Measurements from ENCODE around the gene NELL2. TPM values are rescaled to one million over a fixed set of nuclear protein-coding genes. Genes with fewer than 3 reads are reported as not detected.

Gene NELL2
- total and polyA plus RNA-seq, 10 of the 15 experiments (the other 5 are each of a cell fraction or from before 2014, with no cell fraction given): 0.27 to 2.3 (median 0.76) TPM

GRCh38 chr12:44765796-44766195, 110.3 kb downstream of the NELL2 start:
- intact Hi-C loops (cut with micrococcal nuclease; ENCODE audit: unreplicated experiment) (no loop called here), in situ Hi-C loops (cut with MboI) (no loop called here)
- DNase-seq (ENCODE audit: low read depth, low spot score): no peak
- 53% methylated on average over 3 of the region's 3 CpGs for WGBS (ENCODE audit: insufficient coverage, insufficient replicate concordance, low lambda C conversion rate, missing lambda C conversion rate)
- Histone ChIP-seq H3K79me2 (ENCODE audit: control insufficient read depth, insufficient read depth, low read length) (no peaks in the 10 kb centered on the region), H3K27ac (ENCODE audit: control insufficient read depth, insufficient read depth) (no peak overlapping the region), H4K20me1 (ENCODE audit: control insufficient read depth, insufficient read depth) (no peaks in the 10 kb centered on the region), H3K36me3 (ENCODE audit: control insufficient read depth in 2 of 2, insufficient read depth in 2 of 2, low read length in 1 of 2) (no peaks in the 10 kb centered on the region), H3K4me3 (no peak overlapping the region), H3K4me1 (ENCODE audit: control insufficient read depth, insufficient read depth, low read length) (no peaks in the 10 kb centered on the region), H3K9ac (ENCODE audit: control insufficient read depth, insufficient read depth, low read length) (no peak overlapping the region), H2AFZ (ENCODE audit: control insufficient read depth, low read depth, low read length) (no peak overlapping the region), H3K27me3 (replicated peaks in 1 of 2; ENCODE audit: control insufficient read depth in 2 of 2, insufficient read depth in 2 of 2, low read length in 1 of 2) (no peaks in the 10 kb centered on the region), H3K9me3 (replicated peaks; ENCODE audit: control insufficient read depth, insufficient read depth, low read length) (no peaks in the 10 kb centered on the region), H3K4me2 (ENCODE audit: control insufficient read depth, insufficient read depth) (no peak overlapping the region)
- RAD21 ChIA-PET (ENCODE audit: unreplicated experiment): no interaction called here
- SMC1A ChIA-PET (ENCODE audit: uncharacterized antibody, unreplicated experiment): interaction anchor here (0.6 to 1.2 kb wide), 4 partner anchors 31 to 98 kb away, joined by 3 read pairs; no protein-coding TSS in a partner anchor
- TF ChIP-seq SRF (IDR thresholded peaks at IDR 0.05; ENCODE audit: low read depth in 2 of 2, low read length in 2 of 2) (no peak), NRF1 (conservative IDR thresholded peaks at IDR 0.05; ENCODE audit: low read depth, low read length) (no peak), POU2F2 (IDR thresholded peaks at IDR 0.05; ENCODE audit: borderline replicate concordance, low read depth, low read length) (no peak), HDGF (IDR thresholded peaks at IDR 0.05) (no peak), NFYB (IDR thresholded peaks at IDR 0.05; ENCODE audit: insufficient read depth, low read depth, low read length) (no peak), SREBF1 (IDR thresholded peaks at IDR 0.05; ENCODE audit: low read length) (no peak), MEF2A (IDR thresholded peaks at IDR 0.05; ENCODE audit: insufficient read depth, low read depth, low read length) (no peak), NR2C1 (IDR thresholded peaks at IDR 0.05) (no peak), ESRRA (IDR thresholded peaks at IDR 0.05; ENCODE audit: low read length) (no peak), CEBPB (IDR thresholded peaks at IDR 0.05; ENCODE audit: borderline replicate concordance in 1 of 2, low read depth in 2 of 2, low read length in 2 of 2) (no peak), KLF5 (IDR thresholded peaks at IDR 0.05; ENCODE audit: partially characterized antibody) (no peak), HDAC6 (IDR thresholded peaks at IDR 0.05; ENCODE audit: unreplicated experiment) (no peak), NR2F1 (conservative IDR thresholded peaks at IDR 0.05) (no peak), MXI1 (IDR thresholded peaks at IDR 0.05; ENCODE audit: low read depth, low read length) (no peak), WRNIP1 (IDR thresholded peaks at IDR 0.05; ENCODE audit: borderline replicate concordance, low read depth, low read length) (no peak)
- TF ChIP-seq, protein P1, sequence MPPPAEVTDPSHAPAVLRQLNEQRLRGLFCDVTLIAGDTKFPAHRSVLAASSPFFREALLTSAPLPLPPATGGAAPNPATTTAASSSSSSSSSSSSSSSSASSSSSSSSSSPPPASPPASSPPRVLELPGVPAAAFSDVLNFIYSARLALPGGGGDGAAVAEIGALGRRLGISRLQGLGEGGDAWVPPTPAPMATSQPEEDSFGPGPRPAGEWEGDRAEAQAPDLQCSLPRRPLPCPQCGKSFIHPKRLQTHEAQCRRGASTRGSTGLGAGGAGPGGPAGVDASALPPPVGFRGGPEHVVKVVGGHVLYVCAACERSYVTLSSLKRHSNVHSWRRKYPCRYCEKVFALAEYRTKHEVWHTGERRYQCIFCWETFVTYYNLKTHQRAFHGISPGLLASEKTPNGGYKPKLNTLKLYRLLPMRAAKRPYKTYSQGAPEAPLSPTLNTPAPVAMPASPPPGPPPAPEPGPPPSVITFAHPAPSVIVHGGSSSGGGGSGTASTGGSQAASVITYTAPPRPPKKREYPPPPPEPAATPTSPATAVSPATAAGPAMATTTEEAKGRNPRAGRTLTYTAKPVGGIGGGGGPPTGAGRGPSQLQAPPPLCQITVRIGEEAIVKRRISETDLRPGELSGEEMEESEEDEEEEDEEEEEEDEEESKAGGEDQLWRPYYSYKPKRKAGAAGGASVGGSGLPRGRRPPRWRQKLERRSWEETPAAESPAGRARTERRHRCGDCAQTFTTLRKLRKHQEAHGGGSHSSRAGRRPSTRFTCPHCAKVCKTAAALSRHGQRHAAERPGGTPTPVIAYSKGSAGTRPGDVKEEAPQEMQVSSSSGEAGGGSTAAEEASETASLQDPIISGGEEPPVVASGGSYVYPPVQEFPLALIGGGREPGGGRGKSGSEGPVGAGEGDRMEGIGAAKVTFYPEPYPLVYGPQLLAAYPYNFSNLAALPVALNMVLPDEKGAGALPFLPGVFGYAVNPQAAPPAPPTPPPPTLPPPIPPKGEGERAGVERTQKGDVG (CRISPR knock-in tag; IDR thresholded peaks at IDR 0.05): no peak
- TF ChIP-seq, protein P2, sequence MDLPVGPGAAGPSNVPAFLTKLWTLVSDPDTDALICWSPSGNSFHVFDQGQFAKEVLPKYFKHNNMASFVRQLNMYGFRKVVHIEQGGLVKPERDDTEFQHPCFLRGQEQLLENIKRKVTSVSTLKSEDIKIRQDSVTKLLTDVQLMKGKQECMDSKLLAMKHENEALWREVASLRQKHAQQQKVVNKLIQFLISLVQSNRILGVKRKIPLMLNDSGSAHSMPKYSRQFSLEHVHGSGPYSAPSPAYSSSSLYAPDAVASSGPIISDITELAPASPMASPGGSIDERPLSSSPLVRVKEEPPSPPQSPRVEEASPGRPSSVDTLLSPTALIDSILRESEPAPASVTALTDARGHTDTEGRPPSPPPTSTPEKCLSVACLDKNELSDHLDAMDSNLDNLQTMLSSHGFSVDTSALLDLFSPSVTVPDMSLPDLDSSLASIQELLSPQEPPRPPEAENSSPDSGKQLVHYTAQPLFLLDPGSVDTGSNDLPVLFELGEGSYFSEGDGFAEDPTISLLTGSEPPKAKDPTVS (IDR thresholded peaks at IDR 0.05; ENCODE audit: low read depth, low read length): no peak
- no peak for ATAC-seq
- no peak for FAIRE-seq
- BruUV-seq (replicated peaks): no TSS peak
- POLR2A ChIA-PET: no interaction called here
- CTCF ChIA-PET: interaction anchor here (0.6 to 3.4 kb wide), 4 partner anchors 8 to 750 kb away, joined by 3 to 20 read pairs (median 9); no protein-coding TSS in a partner anchor
